A673 (cell line): ENCODE measurements around the gene B4GALNT3.

ENCODE experiments used
- CTCF ChIP-seq: fragments of 300-800, 200-600 bp; sonication (generic); conservative IDR thresholded peaks from 2 replicates; pipeline ENCODE4 v1.5.1; 2017; ENCODE audit warnings: low read depth, mild to moderate bottlenecking, antibody characterized with exemption, low read length, moderate library complexity, mixed read lengths
- EZH2 ChIP-seq: fragments of 200-600 bp; sonication (generic); IDR thresholded peaks from 2 replicates; pipeline ENCODE4 v1.6.1; 2017; ENCODE audit warnings: borderline replicate concordance, low read depth, mild to moderate bottlenecking, mixed read lengths, antibody characterized with exemption, low read length; ENCODE audit not compliant: poor library complexity, severe bottlenecking

- TF ChIP-seq CTCF: no peak
- no peak for TF ChIP-seq EZH2
Measured at GRCh38 chr12:554001-554285, 94.2 kb downstream of the B4GALNT3 start.
